Fibroblast of skin of abdomen (primary cell): Measurements from ENCODE around the gene PPARG. TPM values are rescaled to one million over a fixed set of nuclear protein-coding genes. Genes with fewer than 3 reads are reported as not detected.
"Not testable (repeated sequence)": the region's sequence is repeated elsewhere in the genome, so short reads cannot be mapped to it uniquely, and the experiment has no call there.

ENCODE experiments used
- DNase-seq: peaks from one replicate; pipeline ENCODE4 v3.0.0-alpha.2; 2013
- polyA plus RNA-seq, 2 experiments: library from polyadenylated mRNA; unstranded; fragments of 120-200 nt; gene quantifications; one replicate each; pipeline ENCODE4 v1.2.1, GENCODE V29; 2013; ENCODE audit not compliant: insufficient read length in 2 of 2

PPARG gene
- polyA plus RNA-seq (2013, experiment 1 of 2; ENCODE audit: insufficient read length) = 9.4 TPM
- polyA plus RNA-seq (2013, experiment 2 of 2; ENCODE audit: insufficient read length) = 9.0 TPM

DNA sequence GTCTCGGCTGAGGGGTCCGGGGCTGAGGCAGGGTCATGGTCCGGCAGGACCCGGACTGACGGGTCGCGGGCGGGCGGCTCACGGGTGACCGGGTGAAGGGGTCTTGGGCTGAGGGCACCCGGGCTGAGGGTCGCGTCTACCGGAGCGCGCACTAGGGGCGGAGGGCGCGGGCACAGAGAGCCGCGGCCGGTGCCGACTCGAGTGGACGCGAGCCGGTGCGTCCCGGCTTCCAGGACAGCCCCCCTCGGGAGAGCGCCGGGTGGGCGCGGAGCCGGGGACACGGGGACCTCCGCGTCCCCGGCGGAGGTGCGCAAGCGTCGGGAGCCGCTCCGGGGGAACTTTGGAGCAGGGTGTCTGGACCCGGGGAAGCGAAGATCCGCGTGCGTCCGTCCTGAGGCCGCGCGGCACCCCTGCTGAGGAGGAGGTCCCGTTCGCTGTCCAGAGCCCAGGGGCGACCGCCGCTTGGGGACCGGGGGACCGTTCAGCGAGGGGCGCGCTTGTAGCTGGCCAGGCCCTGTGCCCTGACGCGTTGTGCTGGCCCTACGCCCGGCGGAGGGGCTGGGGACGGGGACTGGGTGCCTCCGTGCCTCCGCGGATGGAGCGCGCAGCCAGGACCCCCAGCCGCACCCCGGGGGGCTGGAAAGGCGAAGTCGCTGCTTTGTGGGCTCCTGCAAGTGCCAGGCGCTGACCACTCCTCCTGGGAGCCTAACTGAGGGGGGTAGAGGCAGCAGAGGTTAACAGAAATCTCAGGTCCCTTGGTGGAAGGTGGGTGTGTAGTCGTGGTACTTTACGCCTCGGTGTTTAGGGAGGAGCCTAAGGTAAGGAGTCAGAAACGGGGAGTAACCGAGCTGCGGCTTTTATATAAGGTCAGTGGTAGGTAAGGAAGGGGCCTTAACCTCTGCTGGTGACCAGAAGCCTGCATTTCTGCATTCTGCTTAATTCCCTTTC lies at the start of gene PPARG:
Gene PPARG, plus strand, starts transcription at position 889 of the 948 bp plus-strand sequence. CDS start 90,642 bp downstream, outside the sequence.
- no peak for DNase-seq

DNA sequence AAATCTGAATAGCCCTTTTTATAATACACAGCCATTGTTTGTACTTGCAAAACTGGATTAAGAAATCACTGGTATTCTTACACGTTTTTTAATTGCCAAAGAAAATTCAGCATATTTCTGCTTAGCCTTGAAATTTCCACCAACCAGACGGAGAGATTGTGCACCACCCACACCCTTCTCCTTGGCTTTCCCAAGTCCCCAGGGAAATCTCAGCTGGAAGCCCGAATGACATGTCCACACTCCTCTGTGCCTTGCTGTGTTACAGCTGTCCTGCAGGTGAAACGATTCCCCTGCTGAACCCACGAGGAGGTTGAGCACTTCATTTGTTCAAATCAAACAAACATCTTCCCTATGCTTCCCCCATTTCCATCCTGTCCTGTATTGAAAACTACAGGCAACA lies 49.6 kb upstream of the PPARG start:
- no peak for DNase-seq

DNA sequence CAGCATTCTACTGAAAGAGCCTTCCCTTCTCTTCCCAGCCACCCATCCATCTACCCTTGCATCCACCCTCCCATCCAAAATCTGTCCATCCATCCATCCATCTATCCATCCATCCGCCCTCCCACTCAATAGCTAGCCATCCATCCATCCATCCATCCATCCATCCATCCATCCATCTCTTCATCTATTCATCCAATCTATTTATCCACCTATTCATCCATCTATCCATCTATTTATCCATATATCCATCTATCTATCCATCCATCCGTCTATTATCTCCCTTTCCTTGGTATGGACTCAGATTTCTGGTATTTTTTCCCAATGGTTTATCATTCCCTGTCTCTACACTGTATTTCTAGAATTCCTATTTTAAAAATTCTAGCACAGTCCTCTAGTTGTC lies 46.1 kb upstream of the PPARG start:
- DNase-seq = no peak

DNA sequence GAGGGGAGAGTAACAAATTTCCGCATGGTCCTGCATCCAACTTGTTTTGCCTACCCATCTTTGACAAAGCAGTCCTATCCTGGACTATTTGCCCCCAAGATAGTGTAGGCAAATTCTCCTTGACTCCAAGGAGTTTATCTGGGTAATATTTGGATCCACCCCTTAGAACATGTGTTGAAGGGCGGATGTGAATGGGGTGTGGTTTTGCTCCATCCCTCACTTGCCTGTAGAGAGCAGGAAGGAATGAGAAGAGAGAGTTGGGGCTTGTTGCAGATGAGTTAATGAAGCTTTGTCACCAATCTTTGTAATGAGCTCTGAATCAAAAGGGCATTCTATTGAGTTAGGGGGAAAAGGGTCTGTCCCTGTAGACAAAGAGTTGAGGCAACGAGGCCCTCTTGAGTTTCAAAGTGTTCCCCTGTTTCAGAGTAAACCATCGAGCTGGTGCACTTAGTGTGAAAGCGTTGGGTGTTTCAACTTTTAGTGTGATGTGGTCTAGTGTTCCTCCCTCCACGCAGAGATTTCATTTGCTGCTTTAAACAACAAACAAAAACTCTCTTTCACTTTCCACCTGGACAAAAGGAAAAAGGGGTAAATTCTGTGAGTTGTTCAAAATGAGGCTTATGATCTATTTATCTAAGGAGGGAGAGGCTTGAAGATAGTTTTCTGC lies 42.2 kb upstream of the PPARG start:
- no peak for DNase-seq

DNA sequence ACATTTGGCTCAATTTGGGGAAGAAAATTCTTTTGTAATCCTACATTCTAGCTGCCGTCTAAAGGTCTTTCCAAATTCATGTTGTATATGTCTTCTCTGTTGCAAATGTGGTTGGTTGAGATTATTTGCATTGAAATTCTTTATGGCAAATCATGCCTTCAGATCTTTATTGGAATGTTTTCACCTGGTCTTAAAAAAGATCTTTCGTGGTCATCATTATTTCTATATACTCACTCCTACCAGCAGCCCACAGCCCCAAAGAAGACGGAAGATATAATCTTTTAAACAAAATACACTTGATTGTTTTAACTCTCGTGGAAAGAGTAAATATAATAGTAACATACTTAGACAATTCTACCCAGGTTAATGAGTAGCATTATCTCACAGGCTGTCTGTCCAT lies 41.5 kb upstream of the PPARG start:
- DNase-seq = no peak

DNA sequence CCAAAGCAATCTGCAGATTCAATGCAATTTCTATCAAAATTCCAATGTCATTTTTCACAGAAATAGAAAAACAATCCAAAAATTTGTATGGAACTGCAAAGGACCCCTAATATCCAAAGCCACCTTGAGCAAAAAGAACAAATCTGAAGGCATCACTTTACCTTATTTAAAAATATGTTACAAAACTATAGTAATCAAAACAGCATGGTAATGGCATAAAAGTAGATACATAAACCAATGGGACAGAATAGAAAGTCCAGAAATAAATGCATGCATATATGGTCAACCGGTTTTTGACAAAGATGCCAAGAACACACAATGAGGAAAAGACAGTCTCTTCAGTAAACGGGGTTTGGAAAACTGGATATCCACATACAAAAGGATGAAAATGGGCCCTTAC lies 39.4 kb upstream of the PPARG start:
- DNase-seq = no peak

DNA sequence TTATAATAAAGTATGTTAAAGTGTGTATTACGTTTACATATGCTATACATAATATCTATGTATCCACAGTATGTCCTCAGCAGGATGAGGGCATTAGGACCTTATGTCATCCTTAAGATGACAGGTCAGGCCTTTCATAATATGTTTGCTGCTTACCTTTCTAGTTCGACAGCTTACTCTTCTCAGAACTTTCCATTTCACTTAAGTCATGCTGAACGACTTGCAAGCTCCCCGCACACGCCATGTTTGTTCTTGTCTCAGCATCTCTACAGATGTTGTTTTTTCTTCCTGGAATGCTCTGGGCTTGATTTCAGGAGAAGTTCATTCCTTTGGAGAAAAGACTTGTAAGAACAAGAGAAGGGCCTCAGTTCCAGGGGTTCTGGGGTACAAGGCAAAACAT lies 36.0 kb upstream of the PPARG start:
- no peak for DNase-seq

DNA sequence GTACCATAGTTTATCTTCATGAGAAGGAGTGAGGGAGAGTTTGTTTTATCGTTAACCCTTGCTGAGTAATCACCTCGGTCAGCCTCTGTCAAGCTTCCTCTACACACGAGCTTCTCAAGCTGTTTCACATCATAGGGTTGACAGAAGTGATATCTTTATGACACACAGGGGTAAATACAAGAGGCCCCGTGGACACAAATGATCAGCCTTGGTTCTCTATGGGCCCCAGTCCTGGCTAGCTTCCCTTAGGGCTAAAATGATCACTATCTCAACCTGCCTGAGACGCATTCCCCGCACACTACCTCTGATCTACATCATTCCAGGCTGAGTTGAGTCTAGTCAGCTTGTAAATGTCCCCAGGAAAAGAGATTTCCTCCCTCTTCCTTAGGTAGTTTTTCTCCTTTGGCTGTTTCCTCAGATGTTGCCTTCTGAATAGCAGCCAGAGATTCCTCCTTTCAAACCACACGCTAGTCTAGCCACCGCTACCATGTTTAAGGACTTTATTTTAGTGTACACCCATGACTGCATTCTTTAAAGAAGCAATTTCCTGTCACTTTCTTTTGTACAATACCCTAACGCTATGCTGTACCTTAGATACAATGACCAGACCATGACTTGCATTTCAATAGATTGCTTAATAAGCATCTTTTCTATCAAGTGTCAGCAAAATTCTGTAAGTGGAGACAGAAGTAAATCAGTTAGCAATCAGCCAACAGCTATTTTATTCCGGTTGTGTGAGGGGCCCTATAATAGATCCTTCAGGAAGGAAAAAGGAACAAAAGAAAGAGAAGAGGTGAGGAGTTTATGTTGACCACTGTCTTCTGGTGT lies 35.1 kb upstream of the PPARG start:
- DNase-seq = no peak

DNA sequence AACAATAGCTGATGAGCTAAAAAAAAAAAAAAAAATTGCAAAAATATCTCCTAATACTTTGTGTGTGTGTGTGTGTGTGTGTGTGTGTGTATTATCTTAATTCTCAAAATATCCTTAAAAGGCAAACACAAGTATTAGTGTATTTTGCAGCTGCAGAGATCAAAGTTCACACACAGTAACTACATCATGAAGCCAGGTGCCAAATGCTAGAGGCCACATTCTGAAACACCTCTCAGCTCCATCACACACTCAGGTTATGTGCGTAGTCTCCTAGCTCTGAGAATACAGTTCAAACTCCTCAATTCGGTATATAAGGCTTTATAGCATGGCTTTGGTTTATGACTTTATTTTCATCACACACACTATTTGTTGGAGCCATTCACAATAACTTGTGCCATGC lies 33.5 kb upstream of the PPARG start:
- no peak for DNase-seq

DNA sequence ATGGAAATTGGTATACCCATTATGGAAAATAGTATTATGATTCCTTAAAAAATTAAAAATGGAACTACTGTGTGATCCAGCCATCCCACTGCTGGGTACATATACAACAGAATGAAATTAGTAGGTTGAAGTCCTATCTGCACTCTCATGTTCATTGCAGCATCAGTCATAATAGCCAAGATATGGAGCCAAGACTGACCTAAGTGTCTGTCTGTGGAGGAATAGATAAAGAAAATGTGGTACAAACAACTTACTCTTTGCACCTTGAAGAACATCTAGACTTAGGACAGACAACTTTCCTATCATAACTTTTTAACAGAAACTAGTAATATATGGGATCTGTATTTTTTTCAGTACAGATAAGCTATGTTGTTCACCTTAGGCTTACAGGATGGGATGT lies 30.0 kb upstream of the PPARG start:
- no peak for DNase-seq

DNA sequence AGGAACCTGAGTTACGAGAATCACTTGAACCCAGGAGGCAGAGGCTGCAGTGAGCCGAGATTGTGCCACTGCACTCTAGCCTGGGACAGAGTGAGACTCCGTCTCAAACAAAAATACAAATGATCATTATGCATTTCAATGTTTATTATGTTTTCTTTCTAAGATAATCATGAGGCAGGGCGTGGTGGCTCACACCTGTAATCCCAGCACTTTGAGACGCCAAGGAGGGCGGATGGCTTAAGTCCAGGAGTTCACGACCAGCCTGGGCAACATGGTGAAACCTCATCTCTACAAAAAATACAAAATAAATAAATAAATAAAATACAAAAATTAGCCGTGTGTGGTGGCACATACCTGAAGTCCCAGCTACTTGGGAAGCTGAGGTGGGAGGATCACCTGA lies 26.7 kb upstream of the PPARG start:
- DNase-seq = not testable (repeated sequence)

DNA sequence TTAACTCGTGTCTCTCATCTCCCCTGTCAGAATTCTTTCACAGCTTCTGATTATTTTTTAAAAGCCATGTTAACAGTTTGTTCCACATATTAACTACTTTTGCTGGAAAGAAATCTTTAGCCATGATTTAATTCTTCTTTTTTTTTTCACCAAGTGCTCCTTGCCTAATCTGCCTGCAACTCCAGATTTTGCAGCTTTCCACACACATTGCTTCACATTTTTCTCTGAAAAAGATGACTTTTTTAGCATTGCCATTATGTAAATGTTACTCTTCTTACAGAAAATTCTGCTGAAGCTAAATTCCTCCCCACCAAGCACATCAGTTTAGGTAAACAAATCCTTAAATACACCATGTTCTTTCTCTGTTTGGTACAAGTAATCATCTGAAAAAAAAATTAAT lies 23.4 kb upstream of the PPARG start:
- no peak for DNase-seq

DNA sequence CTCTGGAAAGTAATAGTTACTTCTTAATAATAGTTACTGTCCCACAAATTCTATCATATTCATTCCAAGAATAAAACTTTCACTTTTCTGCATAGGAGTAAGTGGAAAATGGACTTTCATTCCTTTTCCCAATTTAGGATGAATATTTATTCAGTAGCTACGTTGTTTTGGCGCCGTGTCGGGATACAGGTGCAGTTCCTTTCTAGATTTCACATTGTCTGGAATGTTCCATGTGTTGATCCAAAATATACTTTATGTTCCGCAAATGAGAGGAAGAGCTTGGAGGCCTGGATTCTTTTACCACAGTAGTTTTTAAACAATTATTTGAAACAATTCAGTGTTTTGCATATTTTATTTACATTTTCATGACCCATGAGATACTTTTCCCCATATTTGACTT lies 22.8 kb upstream of the PPARG start:
- DNase-seq = no peak

DNA sequence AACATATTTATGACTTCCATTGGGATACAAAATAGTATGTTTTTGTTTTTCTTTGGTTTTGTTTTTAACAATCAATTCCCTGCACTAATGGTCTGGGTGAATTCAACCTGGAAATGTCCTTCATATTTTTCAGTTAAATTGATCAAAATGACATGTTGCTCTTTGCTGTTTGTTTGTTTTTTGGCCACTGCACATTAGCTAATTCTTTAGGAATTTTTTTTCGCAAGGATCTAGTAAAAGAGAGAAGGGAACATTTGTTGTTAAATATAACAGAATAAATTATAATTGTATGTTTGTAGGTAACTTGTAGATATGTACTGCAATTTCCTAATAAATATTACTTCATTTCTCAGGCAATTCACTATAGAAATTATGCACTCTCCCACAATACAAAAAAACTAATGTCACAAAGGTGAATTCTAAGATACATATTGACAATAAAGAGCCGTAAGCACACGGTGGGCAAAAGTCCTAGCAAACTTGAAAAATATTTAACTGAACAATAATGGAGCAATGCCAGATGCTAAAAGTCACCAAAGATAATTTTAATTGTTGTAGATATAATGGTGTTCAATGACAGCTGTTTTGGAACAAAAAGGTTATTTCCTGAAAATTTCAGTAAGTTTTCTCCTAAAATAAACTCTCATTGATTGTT lies 21.4 kb upstream of the PPARG start:
- DNase-seq = no peak

DNA sequence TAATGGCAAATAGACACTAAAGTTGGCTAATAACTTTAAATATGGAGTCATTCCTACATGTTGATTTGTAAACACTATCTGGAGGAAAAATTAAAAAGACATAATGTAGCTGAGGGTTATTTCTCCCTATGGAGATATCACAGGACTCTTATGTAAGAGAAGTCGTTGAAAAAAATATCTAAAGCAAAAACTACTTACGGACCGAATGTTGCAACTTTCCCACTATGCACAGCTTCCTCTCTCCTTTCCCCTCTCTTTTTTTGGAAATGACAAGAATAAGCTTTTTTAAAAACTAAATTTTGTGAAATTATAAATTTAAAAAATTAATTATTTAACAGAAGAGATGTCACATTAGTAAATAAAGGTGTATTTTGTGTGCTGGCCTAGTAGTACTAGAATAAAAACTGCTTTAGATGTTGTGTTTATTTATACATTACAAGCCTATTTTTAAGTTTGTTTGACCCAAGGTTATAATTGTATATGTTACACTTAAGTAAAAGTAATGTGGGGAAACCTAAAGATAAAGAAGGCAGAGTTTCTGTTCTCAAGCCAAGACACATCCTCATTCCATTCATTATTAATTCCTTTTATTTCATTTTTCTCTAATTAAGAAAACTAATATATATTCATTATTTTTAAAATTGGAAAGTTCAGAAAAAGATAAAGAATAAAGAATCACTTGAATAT lies 20.7 kb upstream of the PPARG start:
- no peak for DNase-seq

DNA sequence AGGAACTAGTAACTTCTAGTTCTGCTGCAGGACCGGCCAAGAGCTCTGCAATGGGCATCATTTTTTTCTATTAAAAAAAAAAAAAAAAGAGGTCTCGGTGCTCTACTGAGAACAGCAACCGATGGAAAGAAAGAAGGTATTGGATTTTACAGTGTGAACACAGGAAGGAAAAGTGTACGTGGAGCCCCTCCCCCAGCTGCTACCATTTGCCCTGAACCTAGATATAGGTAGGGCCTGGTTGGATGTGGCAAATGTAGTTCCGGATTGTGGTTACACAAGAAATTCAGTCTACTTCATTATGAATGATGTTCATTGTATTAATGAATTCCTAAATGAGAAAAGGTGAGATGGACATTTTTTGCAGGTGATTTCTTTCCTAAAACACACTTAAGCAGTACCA lies 17.9 kb upstream of the PPARG start:
- DNase-seq = no peak

DNA sequence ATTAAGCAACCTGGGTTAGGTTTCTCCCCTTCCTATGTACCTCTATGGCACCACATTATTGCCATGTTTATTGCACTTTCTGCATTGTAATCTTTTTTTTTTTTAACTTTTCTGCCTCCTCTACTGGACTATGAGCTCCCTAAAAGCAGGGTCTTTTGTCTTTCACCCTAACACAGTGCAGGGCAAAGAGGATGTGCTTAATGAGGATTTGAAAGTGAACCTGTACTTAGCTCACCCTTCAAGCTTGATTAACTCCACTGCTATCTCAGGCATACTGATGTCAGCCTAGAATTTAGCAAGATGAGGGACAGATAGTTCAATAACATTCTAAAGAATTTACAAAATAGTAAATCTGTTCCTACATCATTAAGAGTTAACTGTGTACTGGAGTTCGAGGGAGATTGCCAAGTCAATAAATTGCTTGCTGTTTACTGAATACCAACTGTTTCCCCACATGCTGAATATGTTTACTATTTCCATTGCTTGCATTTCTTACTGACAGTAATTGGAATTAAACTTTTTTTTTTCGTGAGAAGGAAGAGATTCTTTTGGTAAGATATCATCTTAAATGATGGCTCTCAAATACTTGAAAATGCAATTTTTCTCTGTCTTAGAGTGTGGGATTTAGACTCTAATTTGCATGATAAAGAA lies 15.7 kb upstream of the PPARG start:
- peak; percentile 12 for DNase-seq

DNA sequence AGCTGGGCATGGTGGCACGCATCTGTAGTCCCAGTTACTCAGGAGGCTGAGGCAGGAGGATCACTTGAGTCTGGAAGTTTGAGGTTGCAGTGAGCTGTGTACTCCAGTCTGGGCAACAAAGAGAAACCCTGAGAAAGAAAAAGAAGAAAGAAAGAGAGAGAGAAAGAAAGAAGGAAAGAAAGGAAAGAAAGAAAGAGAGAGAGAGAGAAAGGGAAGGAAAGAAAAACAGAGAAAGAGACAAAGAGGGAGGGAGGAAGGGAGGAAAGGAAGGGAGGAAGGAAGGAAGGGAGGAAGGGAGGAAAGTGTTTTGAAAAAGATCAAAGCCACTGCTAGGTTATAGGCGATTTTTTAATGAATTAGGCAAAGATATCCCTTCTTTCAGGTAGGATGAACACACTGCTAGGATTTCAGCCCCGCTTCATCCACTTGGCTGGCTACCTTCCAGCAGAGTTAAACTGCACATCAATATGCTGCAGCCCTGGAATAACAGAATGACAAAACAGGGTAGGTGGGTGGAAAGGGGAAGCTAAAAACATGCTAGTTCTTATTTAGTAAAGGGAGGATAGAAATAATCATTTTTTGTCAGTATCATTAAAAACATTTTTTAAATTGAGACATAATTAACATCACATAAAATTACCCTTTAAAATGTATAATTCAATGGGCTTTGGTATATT lies 12.8 kb upstream of the PPARG start:
- DNase-seq = no peak

DNA sequence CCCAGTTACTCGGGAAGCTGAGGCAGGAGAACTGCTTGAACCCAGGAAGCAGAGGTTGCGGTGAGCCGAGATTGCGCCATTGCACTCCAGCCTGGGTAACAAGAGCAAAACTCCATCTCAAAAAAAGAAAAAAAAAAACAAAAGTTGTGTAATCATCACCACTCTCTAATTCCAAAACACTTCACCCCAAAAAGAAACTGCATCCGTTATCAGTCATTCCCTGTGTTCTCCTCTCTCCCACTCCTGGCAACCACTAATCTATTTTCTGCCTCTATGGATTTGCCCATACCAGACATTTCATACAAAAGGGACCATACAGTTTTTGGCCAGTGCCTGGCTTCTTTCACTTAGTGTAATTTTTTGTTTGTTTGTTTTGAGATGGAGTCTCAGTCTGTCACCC lies 12.0 kb upstream of the PPARG start:
- DNase-seq = not testable (repeated sequence)

DNA sequence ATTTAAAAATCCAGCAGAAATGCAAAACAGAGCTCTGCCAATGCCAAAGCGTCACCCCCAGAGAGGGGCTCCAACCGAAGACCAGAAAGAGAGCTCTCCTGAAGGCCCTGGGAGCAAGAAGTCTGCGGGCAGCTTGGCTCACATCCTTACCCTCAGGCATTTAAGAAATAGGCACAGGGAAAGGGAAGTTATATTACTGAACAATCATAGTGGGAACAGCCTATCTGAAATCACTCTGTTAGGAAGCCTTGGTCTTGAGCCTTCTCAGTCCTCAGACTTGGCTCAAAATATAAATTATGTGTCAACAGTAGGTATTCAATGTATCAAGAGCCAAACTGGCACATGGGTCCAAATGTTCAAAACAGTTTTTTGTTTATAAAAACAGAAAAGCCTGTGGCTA lies 10.3 kb upstream of the PPARG start:
- DNase-seq = no peak
